ENCODE results near the gene TTC1.

The TTC1 gene

DNA sequence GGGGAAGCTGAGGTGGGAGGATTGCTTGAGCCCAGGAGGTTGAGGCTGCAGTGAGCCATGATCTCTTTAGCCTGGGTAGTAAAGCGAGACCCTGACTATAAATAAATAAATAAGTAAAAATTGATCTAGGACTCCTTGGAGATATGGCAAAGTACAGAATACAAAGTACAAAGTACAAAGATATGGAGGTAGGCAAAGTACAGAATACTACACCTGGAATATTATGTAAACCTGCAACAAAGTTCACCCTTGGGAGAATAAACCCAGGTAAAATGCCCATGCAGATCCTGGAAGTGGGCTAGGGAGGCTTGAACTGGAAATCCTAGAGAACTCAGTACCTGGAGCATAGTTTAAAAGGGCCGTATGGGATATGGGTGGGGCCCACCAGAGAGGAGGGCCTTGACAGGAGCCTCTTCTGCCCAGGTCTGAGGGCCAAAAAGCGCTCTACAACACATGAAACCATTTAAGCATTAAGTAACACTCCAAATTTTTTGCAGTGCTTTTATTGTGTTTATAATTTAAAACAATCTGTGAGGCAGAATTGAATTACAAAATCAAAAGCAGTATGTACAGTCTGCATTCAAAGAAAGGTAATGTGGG lies 20.7 kb downstream of the TTC1 start:
- Histone ChIP-seq H3K9ac (ENCODE audit: low read depth, low read length, poor library complexity, severe bottlenecking) (no peak overlapping the region), H3K27me3 (ENCODE audit: insufficient read depth, low read length, poor library complexity, severe bottlenecking) (no peaks in the 10 kb centered on the region), H4K20me1 (ENCODE audit: insufficient read depth, low read length, poor library complexity, severe bottlenecking) (no peaks in the 10 kb centered on the region), H3K79me2 (ENCODE audit: insufficient read depth, low read length) (no peaks in the 10 kb centered on the region), H3K9me3 (ENCODE audit: insufficient read depth, low read depth, low read length) (no peaks in the 10 kb centered on the region), H3K9me2 (replicated peaks; ENCODE audit: low read depth, low read length) (no peaks in the 10 kb centered on the region), H3K36me3 (ENCODE audit: insufficient read depth, low read length) (no peaks in the 10 kb centered on the region), H3K4me3 (ENCODE audit: low read length, poor library complexity, severe bottlenecking) (no peak overlapping the region), H3K4me2 (ENCODE audit: low read depth, low read length, poor library complexity, severe bottlenecking) (no peak overlapping the region), H2AFZ (ENCODE audit: low read length) (no peak overlapping the region), H3F3A (ENCODE audit: low read depth) (no peaks in the 10 kb centered on the region), H3K4me1 (ENCODE audit: insufficient read depth, low read length, poor library complexity, severe bottlenecking) (peaks cover 4% of the 10 kb centered on the region)
- TF ChIP-seq CTCF (conservative IDR thresholded peaks at IDR 0.05; ENCODE audit: low read length) (no peak), EZH2phosphoT487 (IDR thresholded peaks at IDR 0.05; ENCODE audit: borderline replicate concordance) (no peak)

- Histone ChIP-seq H3K36me3 (ENCODE audit: insufficient read depth, low read length) (peaks cover 4% of the 10 kb centered on the region; the same call in 1 of the 2 replicates), H3K27me3 (ENCODE audit: insufficient read depth, low read length, poor library complexity, severe bottlenecking) (no peaks in the 10 kb centered on the region), H3K79me2 (ENCODE audit: insufficient read depth, low read length) (no peaks in the 10 kb centered on the region), H3K4me3 (ENCODE audit: low read length, poor library complexity, severe bottlenecking) (no peak overlapping the region), H3K4me1 (ENCODE audit: insufficient read depth, low read length, poor library complexity, severe bottlenecking) (peaks cover 4% of the 10 kb centered on the region), H4K20me1 (ENCODE audit: insufficient read depth, low read length, poor library complexity, severe bottlenecking) (no peaks in the 10 kb centered on the region), H2AFZ (ENCODE audit: low read length) (no peak overlapping the region), H3K9ac (ENCODE audit: low read depth, low read length, poor library complexity, severe bottlenecking) (no peak overlapping the region), H3K9me3 (ENCODE audit: insufficient read depth, low read depth, low read length) (no peaks in the 10 kb centered on the region), H3K4me2 (ENCODE audit: low read depth, low read length, poor library complexity, severe bottlenecking) (no peak overlapping the region), H3F3A (ENCODE audit: low read depth) (no peaks in the 10 kb centered on the region), H3K9me2 (replicated peaks; ENCODE audit: low read depth, low read length) (no peaks in the 10 kb centered on the region)
- TF ChIP-seq CTCF (conservative IDR thresholded peaks at IDR 0.05; ENCODE audit: low read length) (no peak), EZH2phosphoT487 (IDR thresholded peaks at IDR 0.05; ENCODE audit: borderline replicate concordance) (no peak)
Observed at GRCh38 chr5:160030631-160031377, 21.9 kb downstream of the TTC1 start.

DNA sequence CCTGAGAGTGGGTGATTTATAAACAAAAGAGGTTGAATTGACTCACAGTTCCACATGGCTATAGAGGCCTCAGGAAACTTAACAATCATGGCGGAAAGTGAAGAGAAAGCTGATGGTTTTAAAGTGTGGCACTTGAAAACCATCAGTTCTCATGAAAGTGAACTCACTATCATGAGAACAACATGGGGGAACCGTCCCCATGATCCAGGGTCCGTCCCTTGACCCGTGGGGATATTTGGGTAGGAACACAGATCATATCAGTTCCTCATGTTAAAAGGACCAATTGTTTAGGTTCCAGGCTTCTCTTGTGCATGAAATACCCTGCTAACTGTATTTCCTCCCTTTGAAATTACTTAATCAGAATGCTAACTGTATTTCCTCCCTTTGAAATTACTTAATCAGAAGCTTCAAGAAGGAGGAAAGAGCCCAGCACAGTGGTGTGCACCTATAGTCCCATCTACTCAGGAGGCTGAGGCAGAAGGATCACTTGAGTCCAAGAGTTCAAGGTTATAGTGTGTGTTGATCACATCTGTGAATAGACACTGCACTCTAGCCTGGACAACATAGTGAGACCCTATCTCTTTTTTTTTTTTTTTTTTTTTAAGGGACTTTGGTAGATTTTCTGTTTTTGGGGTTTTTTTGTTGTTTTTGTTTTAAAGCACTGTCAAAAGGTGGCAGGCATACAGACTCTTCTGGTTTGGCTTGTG lies 24.8 kb downstream of the TTC1 start:
- Histone ChIP-seq H3K4me1 (ENCODE audit: insufficient read depth, low read length, poor library complexity, severe bottlenecking) (no peaks in the 10 kb centered on the region), H3K9ac (ENCODE audit: low read depth, low read length, poor library complexity, severe bottlenecking) (no peak overlapping the region), H4K20me1 (ENCODE audit: insufficient read depth, low read length, poor library complexity, severe bottlenecking) (no peaks in the 10 kb centered on the region), H3F3A (ENCODE audit: low read depth) (no peaks in the 10 kb centered on the region), H3K27me3 (ENCODE audit: insufficient read depth, low read length, poor library complexity, severe bottlenecking) (no peaks in the 10 kb centered on the region), H3K4me3 (ENCODE audit: low read length, poor library complexity, severe bottlenecking) (no peak overlapping the region), H3K36me3 (ENCODE audit: insufficient read depth, low read length) (peaks cover 25% of the 10 kb centered on the region; the same call in 1 of the 2 replicates), H3K4me2 (ENCODE audit: low read depth, low read length, poor library complexity, severe bottlenecking) (no peak overlapping the region), H3K79me2 (ENCODE audit: insufficient read depth, low read length) (no peaks in the 10 kb centered on the region), H3K9me3 (ENCODE audit: insufficient read depth, low read depth, low read length) (no peaks in the 10 kb centered on the region), H3K9me2 (replicated peaks; ENCODE audit: low read depth, low read length) (no peaks in the 10 kb centered on the region), H2AFZ (ENCODE audit: low read length) (no peak overlapping the region)
- TF ChIP-seq CTCF (conservative IDR thresholded peaks at IDR 0.05; ENCODE audit: low read length) (no peak), EZH2phosphoT487 (IDR thresholded peaks at IDR 0.05; ENCODE audit: borderline replicate concordance) (no peak)

Data from Loucy (cell line).